ENCODE measurements around the gene TNS1. TPM values are rescaled to one million over a fixed set of nuclear protein-coding genes. Genes with fewer than 3 reads are reported as not detected.

Gene TNS1
- total and polyA plus RNA-seq, 9 of the 15 experiments (the other 6 are each of a cell fraction or from before 2014, with no cell fraction given) = 0.13 to 2.7 (median 0.77) TPM

DNA sequence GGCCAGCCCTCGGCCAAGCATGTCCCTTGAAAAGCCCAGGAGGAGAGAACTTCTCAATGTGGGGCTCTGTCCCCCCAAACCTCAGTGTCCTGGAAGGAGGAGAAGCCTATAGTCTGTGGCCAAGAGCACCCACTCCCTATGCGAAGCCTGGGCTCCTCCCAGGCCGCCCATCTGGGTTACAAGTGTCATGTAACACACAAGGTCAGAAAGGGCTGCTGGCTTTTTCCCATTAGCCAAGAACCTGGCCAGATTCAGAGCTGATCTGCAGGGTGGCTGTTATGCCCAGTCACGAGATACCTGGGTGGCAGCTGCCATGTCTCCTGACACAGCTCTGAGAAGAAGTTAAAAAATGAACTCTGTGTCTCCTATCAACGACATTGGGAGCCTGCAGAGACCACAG, 170.7 kb downstream of the TNS1 start (continued):
- TF ChIP-seq CREBBP (IDR thresholded peaks at IDR 0.05; ENCODE audit: low read depth, low read length) = no peak
- no peak for TF ChIP-seq JUNB (CRISPR knock-in tag; conservative IDR thresholded peaks at IDR 0.05)
- no peak for TF ChIP-seq SRSF1 (IDR thresholded peaks at IDR 0.05; ENCODE audit: low read depth, low read length)
- no peak for TF ChIP-seq E4F1 (CRISPR knock-in tag; IDR thresholded peaks at IDR 0.05; ENCODE audit: borderline replicate concordance)

DNA sequence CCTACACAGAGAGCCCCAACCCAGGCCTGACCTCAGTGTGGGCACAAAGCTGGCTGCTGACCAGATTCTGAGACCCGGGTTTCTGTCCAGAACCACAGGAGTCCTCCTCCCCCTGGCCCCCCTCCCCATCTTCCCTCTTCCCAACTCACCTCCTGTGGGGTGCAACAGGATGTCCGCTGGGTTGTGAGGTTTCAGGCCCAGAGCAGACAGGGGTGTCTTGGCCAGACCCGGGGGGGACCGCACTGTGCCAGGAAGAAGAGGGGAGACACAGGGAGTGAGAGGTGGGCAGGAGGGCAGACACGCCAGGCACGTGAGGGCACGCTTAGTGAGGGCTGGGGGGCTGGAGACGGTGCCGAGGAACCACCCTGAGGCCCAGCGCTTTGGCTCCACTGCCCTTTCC, 171.5 kb downstream of the TNS1 start:
- Histone ChIP-seq H3K4me2 (ENCODE audit: insufficient read depth, low read length) (no peak overlapping the region), H3K4me3 (no peak overlapping the region), H3K27me3 (ENCODE audit: control insufficient read depth in 2 of 2, insufficient read depth in 2 of 2, low read length in 2 of 2) (no peaks in the 10 kb centered on the region), H3K79me2 (ENCODE audit: control insufficient read depth, insufficient read depth, low read length) (no peaks in the 10 kb centered on the region), H3K27ac (ENCODE audit: extremely low read depth, low read depth, low read length) (no peak overlapping the region), H3K9me1 (ENCODE audit: control insufficient read depth, insufficient read depth, low read length) (no peaks in the 10 kb centered on the region), H3K9ac (ENCODE audit: insufficient read depth in 1 of 2, low read depth in 2 of 2, low read length in 2 of 2) (no peak overlapping the region; a peak in 1 of 4 replicates), H3K9me3 (replicated peaks; ENCODE audit: control insufficient read depth, insufficient read depth, low read depth, low read length) (no peaks in the 10 kb centered on the region), H3K4me1 (replicated peaks in 1 of 2; ENCODE audit: control insufficient read depth in 2 of 2, insufficient read depth in 2 of 2, low read length in 2 of 2) (peaks cover 27 to 35% of the 10 kb centered on the region in 2 experiments; a peak in 4 of 5 replicates), H2AFZ (ENCODE audit: low read depth, low read length) (no peak overlapping the region), H3K36me3 (ENCODE audit: control insufficient read depth, insufficient read depth, low read length) (no peaks in the 10 kb centered on the region), H4K20me1 (replicated peaks; ENCODE audit: control insufficient read depth, insufficient read depth, low read length) (no peaks in the 10 kb centered on the region)
- no peak for TF ChIP-seq YY1 (IDR thresholded peaks at IDR 0.05; ENCODE audit: borderline replicate concordance in 1 of 3, control insufficient read depth in 1 of 3, extremely low read depth in 1 of 3, insufficient read depth in 3 of 3, insufficient read length in 1 of 3, insufficient replicate concordance in 2 of 3, low read depth in 1 of 3, low read length in 2 of 3)
- no peak for TF ChIP-seq RBFOX2 (IDR thresholded peaks at IDR 0.05; ENCODE audit: low read depth, low read length)
- no peak for TF ChIP-seq RBM14 (IDR thresholded peaks at IDR 0.05; ENCODE audit: borderline replicate concordance, insufficient read depth, low read depth, low read length)
- TF ChIP-seq JUNB (CRISPR knock-in tag; conservative IDR thresholded peaks at IDR 0.05) = no peak
- no peak for TF ChIP-seq SAFB2 (IDR thresholded peaks at IDR 0.05; ENCODE audit: borderline replicate concordance, low read depth, low read length, severe bottlenecking)
- ATAC-seq (no peak), DNase-seq (ENCODE audit: extremely low read depth in 1 of 4, low spot score in 3 of 4) (no peak), FAIRE-seq (no peak)
- in situ Hi-C loops (cut with MboI) = no loop called here
- ChIA-PET POLR2A (no interaction called here), CTCF (ENCODE audit: low intra/inter-chr PET ratio) (no interaction called here)
- WGBS (ENCODE audit: insufficient coverage, low coverage, missing lambda C conversion rate) = 100% methylated on average over 1 of the region's 10 CpGs
- no TSS peak for BruUV-seq (replicated peaks)
- intact Hi-C loops (cut with micrococcal nuclease) = no loop called here

Measured in K562 (cell line).